GM13977 (cell line): ENCODE results near the gene CCDC192.

Experiments
- DNase-seq: peaks from one replicate; pipeline ENCODE4 v3.0.0; 2012; ENCODE audit warnings: low spot score
- CTCF ChIP-seq: IDR thresholded peaks from 2 replicates; pipeline ENCODE4 v1.5.1; 2012; ENCODE audit warnings: mild to moderate bottlenecking, control low read depth; ENCODE audit not compliant: insufficient read depth; ENCODE audit errors: extremely low read depth, missing control alignments
- in situ Hi-C: fragments of 300-500 bp; cut with MboI; formaldehyde crosslinking; loops from one replicate; pipeline ENCODE4 v1.12.0; 2022; ENCODE audit warnings: low sequenced_read_pairs, low pct_unique_long_range_greater_than_20kb, mixed read lengths, inconsistent platforms; ENCODE audit not compliant: unreplicated experiment

The CCDC192 gene

GRCh38 chr5:127950707-127951391, 247.7 kb downstream of the CCDC192 start:
- in situ Hi-C loops, result no loop called here
- DNase-seq, result no peak
- no peak for TF ChIP-seq CTCF

- in situ Hi-C loops, result no loop called here
- TF ChIP-seq CTCF, result no peak
- no peak for DNase-seq
Observed at GRCh38 chr5:127951791-127952190, 248.6 kb downstream of the CCDC192 start.

DNA sequence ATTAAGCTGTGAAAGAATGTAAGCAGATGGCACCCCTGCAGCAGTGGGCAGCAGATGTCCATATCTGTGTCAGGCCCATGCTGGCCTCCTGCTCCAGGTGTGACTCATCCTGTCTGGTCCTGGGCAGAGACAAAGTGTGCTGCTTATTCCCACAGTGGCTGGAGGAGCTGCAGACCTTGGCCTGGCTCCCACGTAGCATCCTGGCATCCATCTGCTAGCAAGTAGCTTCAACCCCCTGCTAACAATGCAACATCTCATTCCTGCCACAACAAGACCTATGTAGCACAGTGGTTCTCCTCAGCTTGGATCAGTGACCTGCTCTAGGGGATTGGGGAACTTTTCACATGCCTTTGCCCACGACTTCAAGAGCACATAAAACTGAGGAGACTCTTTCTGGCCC, 254.0 kb downstream of the CCDC192 start:
- no peak for DNase-seq
- TF ChIP-seq CTCF, result no peak

DNA sequence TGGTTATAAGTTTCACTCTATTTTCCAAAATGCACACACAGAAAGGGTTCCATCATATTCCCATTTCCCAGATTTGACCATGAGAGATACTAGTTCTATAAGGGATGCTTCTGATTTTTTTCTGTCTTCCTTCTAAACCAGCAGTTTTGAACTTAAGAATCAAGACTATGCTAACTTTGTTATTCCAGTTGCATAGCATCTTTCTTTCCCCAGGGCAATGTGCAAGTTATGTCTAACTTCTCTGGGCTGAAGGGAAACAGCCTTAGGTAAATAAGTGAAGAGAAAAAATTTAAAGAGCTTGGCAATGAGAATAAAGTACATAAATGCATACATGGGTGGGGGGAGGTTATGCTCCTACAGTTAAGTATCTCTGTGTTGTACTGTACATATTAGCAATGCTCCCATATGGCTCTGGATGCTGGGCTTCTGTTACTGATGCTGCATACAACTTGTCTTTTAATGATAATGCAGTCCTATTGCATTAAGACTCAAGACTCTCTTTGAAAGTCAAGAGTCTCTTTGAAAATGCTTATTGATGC, 254.6 kb downstream of the CCDC192 start:
- no peak for TF ChIP-seq CTCF

More for the DNA sequence above, 254.0 kb downstream of the CCDC192 start:
- in situ Hi-C loops, result no loop called here

DNA sequence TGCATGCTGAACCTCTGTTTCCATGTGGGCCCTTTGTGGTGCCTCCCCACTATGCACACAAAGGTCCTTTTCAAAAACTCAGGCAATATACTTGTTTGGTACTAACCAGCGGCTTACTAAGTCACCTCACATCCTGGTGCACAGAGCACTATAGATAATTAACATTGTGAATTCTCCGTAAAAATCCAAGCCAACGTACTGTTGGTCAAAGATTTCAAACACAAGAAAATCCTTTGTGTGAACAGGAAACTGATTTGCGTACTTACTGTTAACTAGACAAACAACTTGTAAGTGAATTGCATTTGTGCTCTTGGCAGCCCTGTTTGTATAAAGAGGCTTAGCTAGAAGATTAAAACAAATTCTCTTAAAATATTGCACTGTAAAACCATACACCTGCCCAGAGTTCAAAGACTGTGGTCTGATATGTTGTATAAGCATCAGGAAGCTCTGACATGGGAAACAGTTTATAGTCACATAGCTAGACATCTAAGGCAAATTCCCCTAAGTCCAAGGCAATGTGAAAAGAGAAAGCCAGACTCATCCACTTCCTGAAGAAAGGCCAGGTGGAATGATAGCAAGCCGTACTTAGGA, 255.3 kb downstream of the CCDC192 start:
- TF ChIP-seq CTCF, result no peak
- no peak for DNase-seq
- in situ Hi-C loops, result no loop called here

More for the DNA sequence above, 254.6 kb downstream of the CCDC192 start:
- no peak for DNase-seq
- in situ Hi-C loops, result no loop called here

DNA sequence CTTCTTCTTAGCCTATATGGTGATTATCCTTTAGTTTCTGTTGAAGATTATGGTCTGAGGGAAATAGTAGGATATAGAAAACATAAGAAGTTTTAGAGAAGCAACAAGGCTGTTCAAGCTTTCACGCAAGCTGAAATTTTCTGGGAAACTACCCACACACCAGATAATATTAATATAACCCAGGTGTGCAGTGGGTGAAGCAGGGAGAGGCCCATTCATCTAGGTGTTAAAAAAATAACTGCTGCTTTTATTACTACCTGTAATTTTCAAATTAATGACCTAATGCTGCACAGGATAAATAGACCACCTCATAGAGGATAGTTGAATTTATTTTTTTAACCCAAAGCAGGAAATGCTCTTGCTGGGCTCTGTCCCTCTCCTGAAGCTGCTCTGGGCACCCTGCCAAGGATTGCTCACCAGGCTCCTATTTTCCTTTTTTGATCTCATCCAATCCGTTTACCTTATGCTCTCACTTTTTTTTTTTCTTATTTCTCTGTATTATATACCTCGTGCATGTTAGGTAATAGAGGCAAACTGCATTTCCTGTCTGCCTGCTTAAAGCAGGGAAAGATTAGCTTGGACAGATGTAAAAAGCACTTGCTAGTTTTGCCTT, 256.1 kb downstream of the CCDC192 start:
- in situ Hi-C loops, result no loop called here
- TF ChIP-seq CTCF, result no peak
- DNase-seq, result no peak
